WTC11 (cell line): ENCODE data around the gene TCF7L2.

ENCODE experiments used
- CTCF ChIP-seq: fragments of 200-600 bp; IDR thresholded peaks from 2 replicates; pipeline ENCODE4 v1.8.0; 2022; ENCODE audit warnings: antibody characterized with exemption
- MAX ChIP-seq: sonication (generic); formaldehyde crosslinking; IDR thresholded peaks from 2 replicates; pipeline ENCODE4 v1.8.0; 2022; ENCODE audit warnings: mild to moderate bottlenecking, missing genetic modification reagents
- MXD4 ChIP-seq: fragments of 250-450 bp; sonication (Bioruptor Pico); IDR thresholded peaks from 2 replicates; pipeline ENCODE4 v1.8.0; 2021; ENCODE audit warnings: mild to moderate bottlenecking, moderate library complexity, borderline replicate concordance
- SMAD4 ChIP-seq: sonication (generic); formaldehyde crosslinking; IDR thresholded peaks from 2 replicates; pipeline ENCODE4 v1.8.0; 2022; ENCODE audit warnings: mild to moderate bottlenecking, missing genetic modification reagents
- ZNF219 ChIP-seq: sonication (generic); formaldehyde crosslinking; IDR thresholded peaks from 2 replicates; pipeline ENCODE4 v1.8.0; 2023; ENCODE audit warnings: missing genetic modification reagents, mild to moderate bottlenecking, borderline replicate concordance

- TF ChIP-seq MXD4 (CRISPR knock-in tag): no peak
- no peak for TF ChIP-seq SMAD4 (CRISPR knock-in tag)
- TF ChIP-seq CTCF: no peak
- TF ChIP-seq ZNF219 (CRISPR knock-in tag): no peak
- no peak for TF ChIP-seq MAX
These were observed 94.1 kb downstream of the TCF7L2 start for GRCh38 chr10:113044016-113044755.
